CD4-positive, alpha-beta memory T cell (primary cell): ENCODE measurements around the gene HHATL. TPM values are rescaled to one million over a fixed set of nuclear protein-coding genes. Genes with fewer than 3 reads are reported as not detected.
"Not testable (repeated sequence)": the region's sequence is repeated elsewhere in the genome, so short reads cannot be mapped to it uniquely, and the experiment has no call there.

Experiments
- CTCF ChIA-PET: fragments of 350-600 bp; sonication (Branson Sonifier 250); formaldehyde crosslinking; loops from one replicate; lab custom pipeline; 2021; ENCODE audit warnings: inconsistent platforms; ENCODE audit not compliant: partially characterized antibody; lab: Charles Lee
- POLR2A ChIA-PET: fragments of 350-600 bp; sonication (Branson Sonifier 250); formaldehyde crosslinking; loops from one replicate; lab custom pipeline; 2021; ENCODE audit not compliant: partially characterized antibody; lab: Charles Lee
- DNase-seq, 5 donors: peaks; one replicate each; pipeline versions ENCODE4 v3.0.0 to v3.0.0-alpha.2; 2020 to 2022; ENCODE audit warnings: mixed read lengths in 1 of 5
- H3K27ac ChIP-seq: one replicate; pipeline ENCODE4 v1.7.0; 2013; ENCODE audit warnings: low read depth, low read length
- H3K27me3 ChIP-seq: 2 replicates; pipeline ENCODE4 v1.7.0; 2013; ENCODE audit warnings: mild to moderate bottlenecking, low read length, moderate library complexity; ENCODE audit not compliant: insufficient read depth
- H3K36me3 ChIP-seq: 2 replicates; pipeline ENCODE4 v1.7.0; 2013; ENCODE audit warnings: mild to moderate bottlenecking, low read length, moderate library complexity; ENCODE audit not compliant: insufficient read depth
- H3K4me1 ChIP-seq: 2 replicates; pipeline ENCODE4 v1.7.0; 2013; ENCODE audit warnings: mild to moderate bottlenecking, low read length, moderate library complexity; ENCODE audit not compliant: insufficient read depth
- H3K4me3 ChIP-seq, 2 donors: one replicate each; pipeline ENCODE4 v1.7.0; 2013; ENCODE audit warnings: low read length in 2 of 2, mild to moderate bottlenecking in 1 of 2
- H3K9me3 ChIP-seq, 2 donors: one replicate each; pipeline ENCODE4 v1.7.0; 2013; ENCODE audit warnings: low read length in 2 of 2, control low read depth in 1 of 2; ENCODE audit not compliant: control insufficient read depth in 1 of 2
- H3K27ac Mint-ChIP-seq, 7 donors: one replicate each; pipeline ENCODE4 v1.8.0; 2020 to 2021; ENCODE audit warnings: mixed read lengths in 7 of 7, mild to moderate bottlenecking in 6 of 7, inconsistent platforms in 3 of 7, moderate library complexity in 3 of 7
- H3K27me3 Mint-ChIP-seq, 2 donors: one replicate each; pipeline ENCODE4 v1.8.0; 2020 to 2021; ENCODE audit warnings: mixed read lengths in 2 of 2
- H3K36me3 Mint-ChIP-seq, 2 donors: one replicate each; pipeline ENCODE4 v1.8.0; 2020 to 2021; ENCODE audit warnings: mixed read lengths in 2 of 2, inconsistent platforms in 1 of 2, mild to moderate bottlenecking in 1 of 2
- H3K4me1 Mint-ChIP-seq, 4 donors: one replicate each; pipeline ENCODE4 v1.8.0; 2020 to 2021; ENCODE audit warnings: mixed read lengths in 4 of 4, mild to moderate bottlenecking in 1 of 4
- H3K4me3 Mint-ChIP-seq, 8 donors: one replicate each; pipeline ENCODE4 v1.8.0; 2020 to 2021; ENCODE audit warnings: mixed read lengths in 8 of 8, mild to moderate bottlenecking in 7 of 8, moderate library complexity in 6 of 8, inconsistent platforms in 3 of 8
- H3K9me3 Mint-ChIP-seq, 8 donors: one replicate each; pipeline ENCODE4 v1.8.0; 2020 to 2021; ENCODE audit warnings: mixed read lengths in 8 of 8, mild to moderate bottlenecking in 5 of 8, inconsistent platforms in 3 of 8, moderate library complexity in 1 of 8
- intact Hi-C: fragments of 100-400 bp; cut with micrococcal nuclease; formaldehyde crosslinking; loops from one replicate; pipeline ENCODE4 v1.15.1; 2023
- polyA plus RNA-seq, 2 donors: library from polyadenylated mRNA; unstranded; fragments of 300-500 nt; fragmentation: Illumina TruSeq; gene quantifications; one replicate each; pipeline ENCODE4 v1.2.3, GENCODE V29; 2021
- total RNA-seq, 2 experiments: library from RNA; stranded (reverse); gene quantifications; one replicate each; pipeline ENCODE4 v1.2.3, GENCODE V29; 2021

HHATL gene
- total and polyA plus RNA-seq, 4 experiments from 2014 or later: not detected

DNA sequence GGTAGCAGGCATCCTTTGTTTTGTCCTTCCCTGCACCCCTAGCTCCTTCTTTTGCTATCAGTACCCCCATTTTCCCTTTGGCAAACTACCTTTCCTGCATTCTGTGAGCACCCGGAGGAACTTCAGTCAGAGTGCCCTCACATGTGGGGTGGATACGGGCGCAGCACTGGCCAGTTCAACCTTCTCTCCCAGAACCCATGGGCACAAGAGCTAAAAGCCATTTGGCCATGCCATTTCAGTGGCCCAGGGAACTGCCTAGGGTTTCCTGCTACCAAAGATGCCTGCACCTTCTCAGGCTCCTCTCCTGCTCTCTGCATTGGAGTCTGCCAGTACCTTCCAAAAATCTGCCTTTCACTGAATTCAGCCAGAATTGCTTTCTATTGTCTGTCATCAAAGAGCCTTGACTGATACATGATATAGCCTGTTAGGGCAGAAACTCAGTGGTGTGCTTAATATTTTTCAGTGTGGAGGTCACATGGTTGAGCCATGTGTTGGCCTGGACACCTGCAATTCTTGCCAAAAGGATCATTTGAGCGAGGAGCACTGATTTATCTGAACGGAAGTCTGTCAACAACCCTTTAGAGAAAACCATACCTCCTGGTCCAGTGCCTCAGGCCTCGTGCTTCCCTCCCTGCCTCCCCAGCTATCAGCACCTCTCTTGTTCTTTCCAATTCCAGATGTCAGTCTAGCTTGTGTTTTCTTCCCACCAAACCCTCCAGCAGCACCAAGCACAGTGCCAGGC is 27.0 kb upstream of the HHATL start:
- Mint-ChIP-seq H3K36me3 (no peaks in the 10 kb centered on the region), H3K9me3 (peaks cover 0 to 2% (median 0%) of the 10 kb centered on the region in 8 donors), H3K27me3 (peaks cover 0 to 5% of the 10 kb centered on the region in 2 donors), H3K27ac (peak overlapping the region in 1 of 7 donors; percentile 76), H3K4me1 (no peaks in the 10 kb centered on the region), H3K4me3 (no peak overlapping the region)
- POLR2A ChIA-PET: no interaction called here
- Histone ChIP-seq H3K4me3 (no peak overlapping the region), H3K36me3 (no peaks in the 10 kb centered on the region), H3K27ac (no peak overlapping the region), H3K27me3 (no peaks in the 10 kb centered on the region), H3K9me3 (no peaks in the 10 kb centered on the region), H3K4me1 (no peaks in the 10 kb centered on the region)
- no peak for DNase-seq
- CTCF ChIA-PET: no interaction called here
- intact Hi-C loops: no loop called here

DNA sequence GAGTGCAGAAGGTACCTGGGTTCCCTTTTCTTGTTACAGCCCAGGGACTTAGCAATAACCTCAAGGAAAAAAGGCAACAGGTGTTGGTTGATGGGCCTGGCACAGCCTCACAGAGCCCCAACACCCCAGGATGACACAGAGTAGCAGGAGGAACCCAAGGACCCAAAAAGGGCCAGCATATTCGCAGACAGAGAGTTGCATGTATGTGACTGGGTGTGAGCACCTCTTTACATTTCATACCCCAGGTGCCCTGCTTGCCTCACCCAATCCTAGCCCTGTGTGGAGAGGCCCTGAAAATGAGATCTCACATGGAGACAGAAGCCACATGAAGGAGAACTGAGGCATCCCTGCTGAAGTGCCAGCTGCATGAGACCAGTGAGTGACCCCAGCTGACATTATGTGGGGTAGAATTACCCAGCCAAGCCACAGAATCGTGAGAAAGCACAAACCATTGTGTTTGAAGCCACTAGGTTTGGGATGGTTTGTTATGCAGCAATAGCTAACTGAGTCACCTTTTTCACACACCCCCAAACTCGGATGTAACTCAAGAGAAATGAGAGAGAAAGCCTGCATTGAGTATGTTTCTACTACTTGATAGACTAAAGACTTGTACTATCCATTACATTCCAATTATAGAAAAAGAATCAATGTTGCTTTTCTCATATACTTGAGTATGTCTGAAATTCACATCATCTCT is 26.2 kb upstream of the HHATL start:
- Histone ChIP-seq H3K4me1 (no peaks in the 10 kb centered on the region), H3K27me3 (no peaks in the 10 kb centered on the region), H3K4me3 (no peak overlapping the region), H3K27ac (no peak overlapping the region), H3K36me3 (no peaks in the 10 kb centered on the region), H3K9me3 (no peaks in the 10 kb centered on the region)
- no peak for DNase-seq
- POLR2A ChIA-PET: no interaction called here
- Mint-ChIP-seq H3K36me3 (no peaks in the 10 kb centered on the region), H3K4me3 (no peak overlapping the region), H3K27ac (peak overlapping the region in 1 of 7 donors; percentile 32), H3K27me3 (peaks cover 2 to 5% of the 10 kb centered on the region in 2 donors), H3K9me3 (peaks cover 0 to 2% (median 0%) of the 10 kb centered on the region in 8 donors), H3K4me1 (no peaks in the 10 kb centered on the region)
- CTCF ChIA-PET: no interaction called here
- intact Hi-C loops: no loop called here

DNA sequence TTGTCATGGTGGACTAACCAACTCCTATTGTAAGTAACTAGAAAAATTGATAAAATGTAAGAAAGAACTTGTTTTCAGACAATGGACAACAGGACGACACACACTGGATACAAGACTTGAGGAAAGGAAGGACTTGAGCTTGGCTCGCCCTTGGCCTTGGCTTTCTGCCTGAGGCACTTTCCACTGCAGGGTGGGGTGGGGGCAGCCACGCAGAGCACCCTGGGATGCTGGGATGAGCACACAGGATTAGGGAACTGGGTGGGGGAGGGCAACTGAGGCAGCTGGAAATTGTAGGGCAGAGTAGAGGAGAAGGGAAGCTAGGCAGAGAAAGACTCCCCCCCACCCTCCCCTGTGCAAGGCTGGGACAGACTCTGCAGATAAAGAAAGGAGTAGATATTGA is 25.5 kb upstream of the HHATL start:
- Histone ChIP-seq H3K27me3 (no peaks in the 10 kb centered on the region), H3K36me3 (no peaks in the 10 kb centered on the region), H3K4me1 (no peaks in the 10 kb centered on the region), H3K27ac (no peak overlapping the region), H3K4me3 (no peak overlapping the region), H3K9me3 (no peaks in the 10 kb centered on the region)
- Mint-ChIP-seq H3K4me1 (no peaks in the 10 kb centered on the region), H3K9me3 (peaks cover 0 to 2% (median 0%) of the 10 kb centered on the region in 8 donors), H3K27me3 (peaks cover 2 to 5% of the 10 kb centered on the region in 2 donors), H3K36me3 (no peaks in the 10 kb centered on the region), H3K27ac (no peak overlapping the region), H3K4me3 (no peak overlapping the region)
- intact Hi-C loops: no loop called here
- no peak for DNase-seq
- ChIA-PET CTCF (no interaction called here), POLR2A (no interaction called here)

DNA sequence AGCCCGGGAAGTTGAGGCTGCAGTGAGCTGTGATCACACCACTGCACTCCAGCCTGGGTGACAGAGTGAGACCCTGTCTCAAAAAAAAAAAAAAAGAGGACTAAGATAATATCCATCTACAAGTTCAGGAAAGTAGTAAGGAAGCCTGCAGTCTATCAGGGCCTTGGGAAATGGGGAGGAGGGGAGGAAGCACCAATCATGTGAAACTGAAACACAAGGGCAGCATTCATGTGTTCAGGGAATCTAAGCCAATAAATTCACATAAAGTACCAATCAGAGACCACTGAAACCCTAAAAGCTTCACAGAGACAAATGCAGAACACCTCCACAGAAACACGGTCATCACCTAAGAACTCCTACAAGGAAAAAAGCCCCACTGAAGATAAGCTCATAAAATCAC is 22.9 kb upstream of the HHATL start:
- Histone ChIP-seq H3K4me1 (no peaks in the 10 kb centered on the region), H3K36me3 (no peaks in the 10 kb centered on the region), H3K9me3 (no peaks in the 10 kb centered on the region), H3K27ac (no peak overlapping the region), H3K4me3 (no peak overlapping the region), H3K27me3 (no peaks in the 10 kb centered on the region)
- POLR2A ChIA-PET: no interaction called here
- Mint-ChIP-seq H3K36me3 (no peaks in the 10 kb centered on the region), H3K27me3 (peaks cover 4 to 7% of the 10 kb centered on the region in 2 donors), H3K4me3 (no peak overlapping the region), H3K9me3 (peaks cover 0 to 2% (median 0%) of the 10 kb centered on the region in 8 donors), H3K4me1 (no peaks in the 10 kb centered on the region), H3K27ac (no peak overlapping the region)
- CTCF ChIA-PET: no interaction called here
- intact Hi-C loops: no loop called here
- no peak for DNase-seq

DNA sequence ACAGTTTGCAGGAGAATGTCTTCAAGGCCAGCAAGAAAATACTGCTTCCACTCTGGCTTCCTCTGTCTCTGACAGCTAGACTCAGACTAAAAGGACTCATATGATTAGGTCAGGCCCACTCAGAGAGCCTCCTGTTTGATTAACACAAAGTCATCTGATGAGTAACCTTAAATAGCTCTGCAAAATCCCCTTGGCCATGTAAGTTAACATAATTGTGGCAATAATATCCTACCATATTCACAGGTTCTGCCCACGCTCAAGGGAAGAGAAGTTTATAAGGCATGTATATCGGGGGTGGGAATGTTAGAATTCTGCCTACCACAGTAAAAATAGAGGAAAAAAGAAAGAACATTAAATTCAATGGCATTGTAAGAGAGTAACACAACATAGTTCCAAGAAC is 20.6 kb upstream of the HHATL start:
- CTCF ChIA-PET: interaction anchor here (1.2 kb wide), 1 partner anchor 29 kb away, joined by 3 read pairs; no protein-coding TSS in a partner anchor
- H3K9me3 ChIP-seq: no peaks in the 10 kb centered on the region
- H3K4me1 ChIP-seq: no peaks in the 10 kb centered on the region
- Mint-ChIP-seq H3K4me1 (no peaks in the 10 kb centered on the region), H3K27me3 (peaks cover 4 to 7% of the 10 kb centered on the region in 2 donors), H3K9me3 (peaks cover 0 to 2% (median 0%) of the 10 kb centered on the region in 8 donors), H3K27ac (no peak overlapping the region), H3K4me3 (no peak overlapping the region), H3K36me3 (no peaks in the 10 kb centered on the region)
- H3K36me3 ChIP-seq: no peaks in the 10 kb centered on the region
- no peak overlapping the region for H3K27ac ChIP-seq
- no peak for DNase-seq
- no peaks in the 10 kb centered on the region for H3K27me3 ChIP-seq
- intact Hi-C loops: no loop called here
- H3K4me3 ChIP-seq: no peak overlapping the region
- POLR2A ChIA-PET: no interaction called here

DNA sequence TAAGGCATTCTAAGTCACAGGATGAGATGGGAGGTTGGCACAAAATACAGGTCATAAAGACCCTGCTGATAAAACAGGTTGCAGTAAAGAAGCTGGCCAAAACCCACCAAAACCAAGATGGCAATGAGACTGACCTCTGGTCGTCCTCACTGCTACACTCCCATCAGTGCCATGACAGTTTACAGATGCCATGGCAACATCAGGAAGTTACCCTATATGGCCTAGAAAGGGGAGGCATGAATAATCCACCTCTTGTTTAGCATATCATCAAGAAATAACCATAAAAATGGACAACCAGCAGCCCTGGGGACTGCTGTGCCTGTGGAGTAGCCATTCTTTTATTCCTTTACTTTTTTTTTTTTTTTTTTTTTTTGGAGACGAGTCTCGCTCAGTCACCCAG is 19.8 kb upstream of the HHATL start:
- H3K36me3 Mint-ChIP-seq, H3K4me3 ChIP-seq, intact Hi-C loops, H3K36me3 ChIP-seq, H3K4me1 Mint-ChIP-seq, H3K27me3 ChIP-seq, CTCF ChIA-PET, DNase-seq, H3K27ac Mint-ChIP-seq, H3K4me3 Mint-ChIP-seq, H3K4me1 ChIP-seq, H3K9me3 Mint-ChIP-seq, POLR2A ChIA-PET, H3K9me3 ChIP-seq, H3K27ac ChIP-seq, H3K27me3 Mint-ChIP-seq: not testable (repeated sequence)

DNA sequence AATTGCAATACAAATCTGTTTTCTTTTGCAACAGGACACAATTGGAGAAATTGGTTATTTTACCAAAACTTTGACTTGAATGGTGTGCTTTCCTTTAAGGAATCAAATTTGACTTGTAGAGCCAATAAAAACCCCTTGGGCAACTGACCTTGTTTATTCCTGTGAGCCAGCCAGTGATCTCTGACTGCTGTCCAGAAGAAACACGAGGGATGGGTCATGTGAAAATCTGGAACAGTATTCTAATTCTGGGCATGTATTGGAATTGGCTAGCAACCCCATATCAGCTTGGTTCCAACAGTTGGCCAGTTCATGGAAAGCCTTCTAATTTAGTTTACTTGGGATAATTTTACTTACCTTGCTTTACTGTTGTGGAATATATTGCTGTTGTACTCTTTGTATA is 19.1 kb upstream of the HHATL start:
- Histone ChIP-seq H3K27ac (no peak overlapping the region), H3K9me3 (no peaks in the 10 kb centered on the region), H3K27me3 (no peaks in the 10 kb centered on the region), H3K4me3 (no peak overlapping the region), H3K4me1 (no peaks in the 10 kb centered on the region), H3K36me3 (no peaks in the 10 kb centered on the region)
- H3K9me3 Mint-ChIP-seq: no peaks in the 10 kb centered on the region
- H3K4me1 Mint-ChIP-seq: no peaks in the 10 kb centered on the region
- peaks cover 4 to 7% of the 10 kb centered on the region in 2 donors for H3K27me3 Mint-ChIP-seq
- ChIA-PET CTCF (no interaction called here), POLR2A (no interaction called here)
- H3K4me3 Mint-ChIP-seq: no peak overlapping the region
- no peak for DNase-seq
- H3K27ac Mint-ChIP-seq: no peak overlapping the region
- intact Hi-C loops: no loop called here
- H3K36me3 Mint-ChIP-seq: no peaks in the 10 kb centered on the region
